Keratinocyte (primary cell): ENCODE measurements around the gene DPP10.

Experiments
- CTCF ChIP-seq, 3 experiments: IDR thresholded peaks in 1 of 3; conservative IDR thresholded peaks in 1 of 3; optimal IDR thresholded peaks in 1 of 3; 2 replicates in 2 of 3; 3 replicates in 1 of 3; pipeline versions ENCODE3 to v1.5.1; 2011; ENCODE audit warnings: low read length in 3 of 3, mild to moderate bottlenecking in 3 of 3, moderate library complexity in 2 of 3, control low read depth in 1 of 3, inconsistent platforms in 1 of 3; ENCODE audit not compliant: insufficient read depth in 2 of 3; ENCODE audit errors: extremely low read depth in 1 of 3
- EZH2 ChIP-seq: IDR thresholded peaks from one replicate; pipeline ENCODE4 v1.6.1; 2012; ENCODE audit warnings: inconsistent platforms, mild to moderate bottlenecking, low read length, moderate library complexity

- TF ChIP-seq CTCF (optimal IDR thresholded peaks at IDR 0.05 in 1 of 3, IDR thresholded peaks at IDR 0.05 in 1 of 3, conservative IDR thresholded peaks at IDR 0.05 in 1 of 3; ENCODE audit: extremely low read depth in 1 of 3, insufficient read depth in 2 of 3, low read length in 3 of 3) (no peak), EZH2 (no peak)
Observed at GRCh38 chr2:115825912-115826311, 1383.5 kb downstream of the DPP10 start.
